Measurements from ENCODE around the gene CAMKK2.
"Not testable (repeated sequence)": the region's sequence is repeated elsewhere in the genome, so short reads cannot be mapped to it uniquely, and the experiment has no call there.

CAMKK2 gene

DNA sequence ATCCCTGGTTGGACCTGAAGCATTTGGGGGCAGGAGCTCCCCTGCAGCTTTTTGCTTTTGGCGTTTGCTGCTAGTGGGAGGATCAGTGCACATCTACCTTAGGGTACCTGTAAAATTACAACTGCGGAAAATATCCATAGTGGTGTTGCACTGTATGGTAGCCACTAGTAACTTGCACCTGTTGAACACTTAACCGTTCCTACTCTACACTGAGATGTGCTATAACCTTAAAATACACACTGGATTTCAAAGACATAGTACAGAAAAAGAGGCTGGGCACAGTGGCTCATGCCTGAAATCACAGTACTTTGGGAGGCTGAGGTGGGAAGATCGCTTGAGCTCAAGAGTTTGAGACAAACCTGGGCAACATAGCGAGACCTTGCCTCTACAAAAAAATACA, 83.6 kb downstream of the CAMKK2 start:
- H3K27me3 ChIP-seq (ENCODE audit: insufficient read depth, low read length, poor library complexity, severe bottlenecking), result no peaks in the 10 kb centered on the region
- no peaks in the 10 kb centered on the region for H3K36me3 ChIP-seq (ENCODE audit: insufficient read depth, low read length)
- TF ChIP-seq CTCF (conservative IDR thresholded peaks at IDR 0.05; ENCODE audit: low read length) (no peak), EZH2phosphoT487 (IDR thresholded peaks at IDR 0.05; ENCODE audit: borderline replicate concordance) (no peak)
- H3K9me2 ChIP-seq (replicated peaks; ENCODE audit: low read depth, low read length), result no peaks in the 10 kb centered on the region
- H3K4me1 ChIP-seq (ENCODE audit: insufficient read depth, low read length, poor library complexity, severe bottlenecking), result peaks cover 24% of the 10 kb centered on the region
- no peaks in the 10 kb centered on the region for H3F3A ChIP-seq (ENCODE audit: low read depth)
- H3K79me2 ChIP-seq (ENCODE audit: insufficient read depth, low read length), result peaks cover 43% of the 10 kb centered on the region
- H4K20me1 ChIP-seq (ENCODE audit: insufficient read depth, low read length, poor library complexity, severe bottlenecking), result no peaks in the 10 kb centered on the region
- H3K9me3 ChIP-seq (ENCODE audit: insufficient read depth, low read depth, low read length), result no peaks in the 10 kb centered on the region
- no peak overlapping the region for H2AFZ ChIP-seq (ENCODE audit: low read length)
- no peak overlapping the region for H3K9ac ChIP-seq (ENCODE audit: low read depth, low read length, poor library complexity, severe bottlenecking)
- H3K4me3 ChIP-seq (ENCODE audit: low read length, poor library complexity, severe bottlenecking), result no peak overlapping the region
- no peak overlapping the region for H3K4me2 ChIP-seq (ENCODE audit: low read depth, low read length, poor library complexity, severe bottlenecking)

GRCh38 chr12:121209624-121210572, 86.6 kb downstream of the CAMKK2 start, which contains the start of gene P2RX4:
Gene P2RX4 (plus strand): TSS chr12:121210129. CDS start chr12:121210165, 36 bp downstream.
- Histone ChIP-seq H3K4me2 (ENCODE audit: low read depth, low read length, poor library complexity, severe bottlenecking) (peak within 1 kb of the TSS; percentile 83), H3K9ac (ENCODE audit: low read depth, low read length, poor library complexity, severe bottlenecking) (peak within 1 kb of the TSS; percentile 78), H3K4me3 (ENCODE audit: low read length, poor library complexity, severe bottlenecking) (peak within 1 kb of the TSS; percentile 81), H3K9me2 (replicated peaks; ENCODE audit: low read depth, low read length) (no peaks in the 10 kb centered on the region), H2AFZ (ENCODE audit: low read length) (peak within 1 kb of the TSS; percentile 91), H4K20me1 (ENCODE audit: insufficient read depth, low read length, poor library complexity, severe bottlenecking) (no peaks in the 10 kb centered on the region), H3F3A (ENCODE audit: low read depth) (no peaks in the 10 kb centered on the region), H3K27me3 (ENCODE audit: insufficient read depth, low read length, poor library complexity, severe bottlenecking) (no peaks in the 10 kb centered on the region), H3K36me3 (ENCODE audit: insufficient read depth, low read length) (no peaks in the 10 kb centered on the region), H3K4me1 (ENCODE audit: insufficient read depth, low read length, poor library complexity, severe bottlenecking) (peaks cover 20% of the 10 kb centered on the region), H3K79me2 (ENCODE audit: insufficient read depth, low read length) (peaks cover 31% of the 10 kb centered on the region), H3K9me3 (ENCODE audit: insufficient read depth, low read depth, low read length) (no peaks in the 10 kb centered on the region)
- TF ChIP-seq EZH2phosphoT487 (IDR thresholded peaks at IDR 0.05; ENCODE audit: borderline replicate concordance) (no peak), CTCF (conservative IDR thresholded peaks at IDR 0.05; ENCODE audit: low read length) (peak; percentile 46)

- Histone ChIP-seq H2AFZ (ENCODE audit: low read length) (peak overlapping the region; percentile 91; the same call in 1 of the 2 replicates), H3K36me3 (ENCODE audit: insufficient read depth, low read length) (no peaks in the 10 kb centered on the region), H3K9ac (ENCODE audit: low read depth, low read length, poor library complexity, severe bottlenecking) (peak overlapping the region; percentile 78), H4K20me1 (ENCODE audit: insufficient read depth, low read length, poor library complexity, severe bottlenecking) (no peaks in the 10 kb centered on the region), H3K4me2 (ENCODE audit: low read depth, low read length, poor library complexity, severe bottlenecking) (peak overlapping the region; percentile 83), H3F3A (ENCODE audit: low read depth) (no peaks in the 10 kb centered on the region), H3K9me2 (replicated peaks; ENCODE audit: low read depth, low read length) (no peaks in the 10 kb centered on the region), H3K9me3 (ENCODE audit: insufficient read depth, low read depth, low read length) (no peaks in the 10 kb centered on the region), H3K4me3 (ENCODE audit: low read length, poor library complexity, severe bottlenecking) (peak overlapping the region; percentile 81), H3K79me2 (ENCODE audit: insufficient read depth, low read length) (peaks cover 31% of the 10 kb centered on the region), H3K27me3 (ENCODE audit: insufficient read depth, low read length, poor library complexity, severe bottlenecking) (no peaks in the 10 kb centered on the region), H3K4me1 (ENCODE audit: insufficient read depth, low read length, poor library complexity, severe bottlenecking) (peaks cover 13% of the 10 kb centered on the region)
- TF ChIP-seq EZH2phosphoT487 (IDR thresholded peaks at IDR 0.05; ENCODE audit: borderline replicate concordance) (no peak), CTCF (conservative IDR thresholded peaks at IDR 0.05; ENCODE audit: low read length) (no peak)
Measured at GRCh38 chr12:121209221-121209620, 87.3 kb downstream of the CAMKK2 start.

GRCh38 chr12:121208571-121208970, 87.9 kb downstream of the CAMKK2 start:
- H3K79me2 ChIP-seq (ENCODE audit: insufficient read depth, low read length), result peaks cover 30% of the 10 kb centered on the region
- H3K4me2 ChIP-seq (ENCODE audit: low read depth, low read length, poor library complexity, severe bottlenecking); H3K9me3 ChIP-seq (ENCODE audit: insufficient read depth, low read depth, low read length): not testable (repeated sequence)

More at GRCh38 chr12:121208571-121208970, 87.9 kb downstream of the CAMKK2 start:
- peaks cover 12% of the 10 kb centered on the region for H3K4me1 ChIP-seq (ENCODE audit: insufficient read depth, low read length, poor library complexity, severe bottlenecking)
- H3F3A ChIP-seq (ENCODE audit: low read depth); H2AFZ ChIP-seq (ENCODE audit: low read length); H3K27me3 ChIP-seq (ENCODE audit: insufficient read depth, low read length, poor library complexity, severe bottlenecking); H3K9me2 ChIP-seq (replicated peaks; ENCODE audit: low read depth, low read length); H4K20me1 ChIP-seq (ENCODE audit: insufficient read depth, low read length, poor library complexity, severe bottlenecking); H3K4me3 ChIP-seq (ENCODE audit: low read length, poor library complexity, severe bottlenecking); H3K9ac ChIP-seq (ENCODE audit: low read depth, low read length, poor library complexity, severe bottlenecking); H3K36me3 ChIP-seq (ENCODE audit: insufficient read depth, low read length): not testable (repeated sequence)
